Dendritic cell treated with granulocyte-macrophage colony-stimulating factor and Interleukin-4, amounts not matched to agents 40 ng/mL and 50 ng/mL, for 4 days (primary cell): Measurements from ENCODE around the gene PRKACB.
A peak's percentile ranks its signal among the peaks of the same experiment; 100 is the strongest.
"Not testable (repeated sequence)": the region's sequence is repeated elsewhere in the genome, so short reads cannot be mapped to it uniquely, and the experiment has no call there.

Source experiments
- H3K27ac Mint-ChIP-seq: one replicate; pipeline ENCODE4 v1.8.0; 2022; ENCODE audit warnings: mild to moderate bottlenecking, mixed read lengths
- H3K27me3 Mint-ChIP-seq: one replicate; pipeline ENCODE4 v1.8.0; 2022; ENCODE audit warnings: mild to moderate bottlenecking, mixed read lengths
- H3K36me3 Mint-ChIP-seq: one replicate; pipeline ENCODE4 v1.8.0; 2022; ENCODE audit warnings: low read depth, mixed read lengths
- H3K4me1 Mint-ChIP-seq: one replicate; pipeline ENCODE4 v1.8.0; 2022; ENCODE audit warnings: low read depth, mixed read lengths
- H3K4me3 Mint-ChIP-seq: one replicate; pipeline ENCODE4 v1.8.0; 2022; ENCODE audit warnings: mild to moderate bottlenecking, moderate library complexity, mixed read lengths
- H3K9me3 Mint-ChIP-seq: one replicate; pipeline ENCODE4 v1.8.0; 2022; ENCODE audit warnings: mixed read lengths
- intact Hi-C: fragments of 100-400 bp; cut with micrococcal nuclease; formaldehyde crosslinking; loops from one replicate; pipeline ENCODE4 v1.15.0; 2022

Gene PRKACB

DNA sequence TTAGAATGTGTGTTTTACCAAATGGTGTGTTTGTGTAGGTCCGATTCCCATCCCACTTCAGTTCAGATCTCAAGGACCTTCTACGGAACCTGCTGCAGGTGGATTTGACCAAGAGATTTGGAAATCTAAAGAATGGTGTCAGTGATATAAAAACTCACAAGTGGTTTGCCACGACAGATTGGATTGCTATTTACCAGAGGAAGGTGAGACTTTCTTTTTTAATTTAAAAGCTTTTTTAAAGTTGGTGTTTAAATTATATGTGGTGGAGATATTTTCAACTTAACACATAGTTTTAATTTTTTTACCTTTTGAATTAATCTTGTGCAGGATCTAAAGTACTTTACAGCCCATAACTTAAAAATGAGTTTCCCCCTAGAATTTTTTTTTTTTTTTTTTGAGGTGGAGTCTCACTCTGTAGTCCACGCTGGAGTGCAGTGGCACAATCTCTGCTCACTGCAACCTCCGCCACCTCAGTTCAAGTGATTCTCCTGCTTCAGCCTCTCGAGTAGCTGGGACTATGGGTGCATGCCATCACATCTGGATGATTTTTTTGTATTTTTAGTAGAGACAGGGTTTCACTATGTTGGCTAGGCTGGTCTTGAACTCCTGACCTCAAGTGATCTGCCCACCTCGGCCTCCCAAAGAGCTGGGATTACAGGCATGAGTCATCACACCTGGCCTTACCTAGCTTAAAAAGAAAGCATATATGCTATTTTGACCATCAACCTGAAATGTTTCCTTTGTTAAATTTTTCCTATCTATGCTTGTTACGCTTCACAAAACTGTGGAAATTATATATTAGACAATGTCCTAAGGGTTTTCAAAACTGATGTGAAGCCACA lies 70.3 kb downstream of the PRKACB start:
- Mint-ChIP-seq H3K4me1 (no peaks in the 10 kb centered on the region), H3K27ac (no peak overlapping the region), H3K36me3 (peaks cover 36% of the 10 kb centered on the region), H3K4me3 (no peak overlapping the region), H3K27me3 (no peaks in the 10 kb centered on the region), H3K9me3 (peaks cover 2% of the 10 kb centered on the region)
- intact Hi-C loops: no loop called here

GRCh38 chr1:84217239-84217638 lies 73.2 kb downstream of the PRKACB start:
- H3K36me3 Mint-ChIP-seq: peaks cover 50% of the 10 kb centered on the region
- H3K9me3 Mint-ChIP-seq: peaks cover 22% of the 10 kb centered on the region
- no peak overlapping the region for H3K27ac Mint-ChIP-seq
- intact Hi-C loops: no loop called here
- H3K27me3 Mint-ChIP-seq: no peaks in the 10 kb centered on the region
- no peak overlapping the region for H3K4me3 Mint-ChIP-seq
- no peaks in the 10 kb centered on the region for H3K4me1 Mint-ChIP-seq

- Mint-ChIP-seq H3K36me3 (peaks cover 36% of the 10 kb centered on the region), H3K4me3 (no peak overlapping the region), H3K27me3 (no peaks in the 10 kb centered on the region), H3K9me3 (peaks cover 39% of the 10 kb centered on the region), H3K27ac (no peak overlapping the region), H3K4me1 (peaks cover 11% of the 10 kb centered on the region)
- intact Hi-C loops: no loop called here
Observed at GRCh38 chr1:84223751-84224432, 79.8 kb downstream of the PRKACB start.

DNA sequence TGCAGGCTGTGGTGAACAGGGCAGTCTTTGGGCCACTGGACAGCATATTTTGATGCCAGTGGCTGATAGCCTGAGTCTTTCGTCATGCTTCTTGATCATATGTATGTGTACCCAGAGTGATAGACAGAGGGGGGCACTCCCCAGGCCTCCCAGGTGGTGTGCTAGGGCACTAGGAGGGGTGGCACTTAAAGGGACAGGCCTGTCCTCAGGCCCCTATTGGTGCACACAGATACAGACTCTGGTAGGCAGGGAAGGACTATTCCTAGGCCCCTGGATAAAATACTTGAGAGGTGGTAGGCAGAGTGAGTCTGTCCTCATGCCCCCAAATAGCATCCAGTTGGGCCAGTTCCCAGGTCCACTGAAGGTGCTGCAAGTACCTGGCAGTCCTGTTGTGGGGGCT lies 80.8 kb downstream of the PRKACB start:
- Mint-ChIP-seq H3K36me3 (peaks cover 26% of the 10 kb centered on the region), H3K9me3 (peaks cover 31% of the 10 kb centered on the region), H3K4me3 (no peak overlapping the region), H3K4me1 (peaks cover 11% of the 10 kb centered on the region), H3K27ac (no peak overlapping the region), H3K27me3 (no peaks in the 10 kb centered on the region)
- intact Hi-C loops: no loop called here

- peaks cover 22% of the 10 kb centered on the region for H3K36me3 Mint-ChIP-seq
- H3K4me3 Mint-ChIP-seq: no peak overlapping the region
- peak overlapping the region; percentile 47 for H3K27ac Mint-ChIP-seq
- H3K27me3 Mint-ChIP-seq: no peaks in the 10 kb centered on the region
- intact Hi-C loops: no loop called here
- H3K4me1 Mint-ChIP-seq: peaks cover 11% of the 10 kb centered on the region
- peaks cover 24% of the 10 kb centered on the region for H3K9me3 Mint-ChIP-seq
Observed at GRCh38 chr1:84225646-84226045, 81.6 kb downstream of the PRKACB start.

DNA sequence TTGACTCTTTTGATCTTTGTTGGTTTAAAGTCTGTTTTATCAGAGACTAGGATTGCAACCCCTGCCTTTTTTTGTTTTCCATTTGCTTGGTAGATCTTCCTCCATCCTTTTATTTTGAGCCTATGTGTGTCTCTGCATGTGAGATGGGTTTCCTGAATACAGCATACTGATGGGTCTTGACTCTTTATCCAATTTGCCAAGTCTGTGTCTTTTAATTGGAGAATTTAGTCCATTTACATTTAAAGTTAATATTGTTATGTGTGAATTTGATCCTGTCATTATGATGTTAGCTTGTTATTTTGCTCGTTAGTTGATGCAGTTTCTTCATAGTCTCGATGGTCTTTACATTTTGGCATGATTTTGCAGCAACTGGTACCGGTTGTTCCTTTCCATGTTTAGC lies 88.6 kb downstream of the PRKACB start:
- H3K27ac Mint-ChIP-seq, H3K4me3 Mint-ChIP-seq, intact Hi-C loops, H3K27me3 Mint-ChIP-seq, H3K4me1 Mint-ChIP-seq: not testable (repeated sequence)
- Mint-ChIP-seq H3K9me3 (peaks cover 21% of the 10 kb centered on the region), H3K36me3 (peaks cover 38% of the 10 kb centered on the region)

DNA sequence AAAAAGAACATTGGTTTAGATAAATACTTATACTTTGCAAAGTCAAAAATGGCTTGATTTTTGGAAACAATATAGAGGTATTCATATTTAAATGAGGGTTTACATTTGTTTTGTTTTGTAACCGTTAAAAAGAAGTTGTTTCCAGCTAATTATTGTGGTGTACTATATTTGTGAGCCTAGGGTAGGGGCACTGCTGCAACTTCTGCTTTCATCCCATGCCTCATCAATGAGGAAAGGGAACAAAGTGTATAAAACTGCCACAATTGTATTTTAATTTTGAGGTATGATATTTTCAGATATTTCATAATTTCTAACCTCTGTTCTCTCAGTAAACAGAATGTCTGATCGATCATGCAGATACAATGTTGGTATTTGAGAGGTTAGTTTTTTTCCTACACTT lies 92.2 kb downstream of the PRKACB start:
- Mint-ChIP-seq H3K27ac (no peak overlapping the region), H3K4me3 (no peak overlapping the region), H3K36me3 (peaks cover 67% of the 10 kb centered on the region), H3K4me1 (no peaks in the 10 kb centered on the region), H3K9me3 (peaks cover 32% of the 10 kb centered on the region), H3K27me3 (no peaks in the 10 kb centered on the region)
- intact Hi-C loops: no loop called here

DNA sequence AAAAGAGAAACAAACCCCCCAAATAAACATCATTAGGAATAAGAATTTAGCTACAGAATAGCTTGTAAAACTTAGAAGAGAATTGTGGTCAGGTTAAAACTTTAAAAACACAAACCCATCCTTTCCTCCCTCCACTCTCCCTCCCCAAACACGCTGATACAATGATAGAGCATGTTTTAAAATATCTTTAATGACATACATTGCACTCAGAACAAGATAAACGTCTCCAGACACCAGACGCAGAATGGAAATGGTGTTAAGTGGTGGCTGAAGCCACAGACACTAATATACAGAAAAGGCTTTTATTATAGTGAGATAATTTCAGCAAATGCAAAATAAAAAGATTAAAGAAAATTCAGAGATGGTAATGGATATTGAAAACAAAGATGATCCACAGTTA lies 98.6 kb downstream of the PRKACB start:
- no peak overlapping the region for H3K4me3 Mint-ChIP-seq
- H3K27me3 Mint-ChIP-seq: no peaks in the 10 kb centered on the region
- no peak overlapping the region for H3K27ac Mint-ChIP-seq
- intact Hi-C loops: no loop called here
- peaks cover 31% of the 10 kb centered on the region for H3K36me3 Mint-ChIP-seq
- H3K9me3 Mint-ChIP-seq: peaks cover 20% of the 10 kb centered on the region
- H3K4me1 Mint-ChIP-seq: no peaks in the 10 kb centered on the region

GRCh38 chr1:84245563-84245962 lies 101.5 kb downstream of the PRKACB start:
- no peaks in the 10 kb centered on the region for H3K4me1 Mint-ChIP-seq
- H3K36me3 Mint-ChIP-seq: peaks cover 9% of the 10 kb centered on the region
- intact Hi-C loops: no loop called here
- H3K4me3 Mint-ChIP-seq: no peak overlapping the region
- H3K27ac Mint-ChIP-seq: no peak overlapping the region
- peaks cover 22% of the 10 kb centered on the region for H3K9me3 Mint-ChIP-seq
- H3K27me3 Mint-ChIP-seq: no peaks in the 10 kb centered on the region

GRCh38 chr1:84246213-84246612 lies 102.1 kb downstream of the PRKACB start:
- Mint-ChIP-seq H3K27me3 (no peaks in the 10 kb centered on the region), H3K9me3 (peaks cover 22% of the 10 kb centered on the region), H3K36me3 (peaks cover 2% of the 10 kb centered on the region), H3K4me1 (no peaks in the 10 kb centered on the region), H3K27ac (no peak overlapping the region), H3K4me3 (no peak overlapping the region)
- intact Hi-C loops: no loop called here

DNA sequence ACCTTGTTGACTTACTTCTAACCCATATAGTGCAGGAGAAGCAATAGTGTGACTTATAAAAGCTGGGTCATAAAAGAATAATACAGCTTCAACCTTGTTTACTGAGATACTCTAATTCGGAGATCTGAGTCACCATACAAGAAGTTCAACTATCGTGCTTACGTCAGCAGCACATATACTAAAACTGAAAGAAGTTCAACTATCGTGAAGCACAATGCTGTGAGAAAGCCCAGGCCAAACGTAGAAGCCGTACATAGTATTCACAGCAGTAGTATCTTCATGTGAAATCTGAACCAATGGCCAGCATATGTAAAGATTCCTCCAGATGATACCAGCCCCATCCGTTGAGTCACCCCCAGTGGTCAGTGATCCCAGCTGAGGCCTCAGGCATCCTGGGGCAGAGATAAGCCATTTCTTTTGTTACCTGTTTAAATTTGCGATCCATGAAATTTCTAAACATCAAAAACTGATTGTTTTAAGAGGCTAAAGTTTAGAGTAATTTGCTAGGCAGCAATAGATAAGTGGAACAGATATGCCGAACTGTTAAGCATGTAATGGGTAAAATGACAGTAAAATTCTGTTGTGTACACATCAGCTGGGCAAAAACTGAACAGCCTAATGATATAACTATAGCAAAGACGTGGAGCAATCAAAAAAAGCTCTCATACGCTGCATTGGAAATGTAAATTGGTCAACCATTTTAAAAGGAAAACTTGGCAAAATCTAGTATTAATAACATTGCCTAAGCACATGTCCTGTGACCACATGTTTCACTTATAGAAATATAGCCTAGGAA lies 103.6 kb downstream of the PRKACB start:
- intact Hi-C loops: no loop called here
- Mint-ChIP-seq H3K36me3 (no peaks in the 10 kb centered on the region), H3K4me1 (no peaks in the 10 kb centered on the region), H3K27ac (no peak overlapping the region), H3K27me3 (no peaks in the 10 kb centered on the region), H3K9me3 (peaks cover 18% of the 10 kb centered on the region), H3K4me3 (no peak overlapping the region)

- Mint-ChIP-seq H3K4me1 (no peaks in the 10 kb centered on the region), H3K4me3 (no peak overlapping the region)
Observed at GRCh38 chr1:84250668-84251067, 106.6 kb downstream of the PRKACB start.

DNA sequence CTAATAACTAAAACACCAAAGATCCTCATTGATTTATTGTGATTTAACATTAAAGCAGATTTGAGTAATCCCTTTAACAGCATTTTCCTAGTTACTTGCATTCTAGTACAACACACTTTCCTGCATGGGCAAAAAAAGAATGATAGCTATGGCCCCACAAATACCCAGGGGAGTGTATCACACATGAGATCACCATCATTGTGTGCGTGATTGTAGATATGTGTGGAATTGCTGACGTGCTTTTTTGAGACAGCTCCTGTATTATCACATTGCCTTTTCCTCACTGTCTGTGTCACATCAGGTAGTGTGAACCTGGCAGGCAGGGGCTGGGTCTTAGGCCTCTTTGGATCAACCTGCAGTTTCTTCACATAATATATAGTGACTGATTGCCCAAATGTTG lies 109.0 kb downstream of the PRKACB start:
- peaks cover 18% of the 10 kb centered on the region for H3K9me3 Mint-ChIP-seq
- intact Hi-C loops: no loop called here
- no peaks in the 10 kb centered on the region for H3K27me3 Mint-ChIP-seq
- no peaks in the 10 kb centered on the region for H3K36me3 Mint-ChIP-seq
- H3K27ac Mint-ChIP-seq: no peak overlapping the region
- no peak overlapping the region for H3K4me3 Mint-ChIP-seq
- H3K4me1 Mint-ChIP-seq: no peaks in the 10 kb centered on the region

More at GRCh38 chr1:84250668-84251067, 106.6 kb downstream of the PRKACB start:
- Mint-ChIP-seq H3K36me3 (no peaks in the 10 kb centered on the region), H3K27ac (no peak overlapping the region), H3K9me3 (peaks cover 18% of the 10 kb centered on the region), H3K27me3 (no peaks in the 10 kb centered on the region)
- intact Hi-C loops: no loop called here

DNA sequence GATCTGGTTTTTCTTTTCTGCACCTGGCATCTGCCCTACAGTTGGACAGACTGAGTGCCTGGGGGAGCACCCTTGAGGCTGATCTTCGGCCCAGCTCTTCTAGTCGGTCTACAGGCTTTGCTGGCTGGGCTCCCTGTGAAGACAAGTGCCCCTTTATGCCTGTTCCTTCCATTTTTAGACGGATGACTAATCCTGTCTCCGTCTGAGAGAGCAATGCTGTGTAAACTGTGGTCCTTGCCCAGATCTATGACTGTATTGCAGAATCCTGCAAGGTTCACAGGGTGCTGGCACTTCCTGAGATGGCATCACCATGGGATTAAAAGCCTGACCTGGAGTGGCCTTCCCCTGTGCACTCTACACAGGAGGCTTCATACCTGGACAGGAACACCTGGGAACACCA lies 109.8 kb downstream of the PRKACB start:
- intact Hi-C loops: no loop called here
- Mint-ChIP-seq H3K9me3 (peaks cover 18% of the 10 kb centered on the region), H3K27ac (no peak overlapping the region)

More for the DNA sequence above, 109.8 kb downstream of the PRKACB start:
- H3K4me3 Mint-ChIP-seq: no peak overlapping the region
- no peaks in the 10 kb centered on the region for H3K36me3 Mint-ChIP-seq
- H3K4me1 Mint-ChIP-seq: peaks cover 6% of the 10 kb centered on the region
- no peaks in the 10 kb centered on the region for H3K27me3 Mint-ChIP-seq
